BE2C (cell line): Measurements from ENCODE around the gene TMEM240.

Experiments used
- DNase-seq: peaks from one replicate; pipeline ENCODE4 v3.0.0-alpha.2; 2020
- H3K27me3 ChIP-seq: fragments of 250-450 bp; sonication (Bioruptor Pico); 2 replicates; pipeline ENCODE4 v1.5.1; 2020; ENCODE audit warnings: mild to moderate bottlenecking
- H3K36me3 ChIP-seq: fragments of 250-450 bp; sonication (Bioruptor Pico); 2 replicates; pipeline ENCODE4 v1.5.1; 2020; ENCODE audit warnings: mild to moderate bottlenecking
- H3K4me1 ChIP-seq: fragments of 250-450 bp; sonication (Bioruptor Pico); 2 replicates; pipeline ENCODE4 v1.5.1; 2020
- H3K4me3 ChIP-seq: 2 replicates; pipeline ENCODE4 v1.5.1; 2011; ENCODE audit warnings: low read depth, low read length
- H3K9me3 ChIP-seq: fragments of 250-450 bp; sonication (Bioruptor Pico); 2 replicates; pipeline ENCODE4 v1.5.1; 2020
- TF ChIP-seq, protein P1 (sequence below): IDR thresholded peaks from 2 replicates; pipeline ENCODE4 v1.5.1; 2012; ENCODE audit warnings: mild to moderate bottlenecking, low read depth, low read length

Gene TMEM240

DNA sequence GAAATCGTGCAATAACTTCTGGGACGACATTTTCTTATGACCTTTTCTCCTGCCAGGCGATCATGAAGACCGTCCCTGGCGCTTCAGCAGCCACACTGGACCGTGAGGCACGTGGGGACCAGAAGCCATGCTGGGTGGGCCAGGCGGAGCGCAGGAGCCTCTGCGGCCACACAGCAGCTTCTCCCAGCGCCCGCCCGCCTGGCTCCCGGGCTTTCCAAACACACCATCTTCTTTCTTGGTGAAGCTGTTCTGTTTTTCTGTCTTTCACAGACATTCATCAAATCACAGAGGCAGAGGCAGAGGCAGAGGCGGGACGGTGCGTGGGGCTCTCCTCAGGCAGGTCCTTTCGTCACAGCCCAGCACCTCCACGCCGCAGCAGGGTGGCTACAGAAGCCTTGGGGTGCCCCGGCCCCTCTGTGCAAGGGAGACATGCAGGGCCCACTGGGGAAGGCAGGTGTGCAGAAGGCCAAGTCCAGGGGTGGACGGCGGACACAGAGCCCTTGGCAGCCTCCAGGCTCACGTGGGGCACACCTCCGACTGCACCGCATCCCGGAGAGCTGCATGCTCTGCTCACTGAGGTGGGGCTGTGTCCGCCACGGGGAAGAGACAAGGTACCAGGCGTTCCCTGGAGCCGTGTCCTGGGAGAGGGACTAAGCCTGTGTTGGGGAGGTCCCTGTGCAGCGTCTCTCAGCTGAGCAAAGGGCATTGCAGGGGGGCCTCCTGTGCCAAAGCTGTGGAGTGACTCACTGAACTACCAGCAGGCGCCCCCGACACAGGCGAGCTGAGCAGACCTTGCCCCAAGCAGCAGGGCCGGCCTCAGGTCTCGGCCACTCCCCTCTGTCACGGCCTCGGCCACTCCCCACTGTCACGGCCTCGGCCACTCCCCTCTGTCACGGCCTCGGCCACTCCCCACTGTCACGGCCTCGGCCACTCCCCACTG lies 2.6 kb upstream of the TMEM240 start:
- H3K27me3 ChIP-seq: no peaks in the 10 kb centered on the region
- no peaks in the 10 kb centered on the region for H3K9me3 ChIP-seq
- peaks cover 50% of the 10 kb centered on the region for H3K36me3 ChIP-seq
- DNase-seq: peak; percentile 34
- H3K4me1 ChIP-seq: peaks cover 3% of the 10 kb centered on the region; the same call in 1 of the 2 replicates
- H3K4me3 ChIP-seq: no peak overlapping the region
- TF ChIP-seq, protein P1, sequence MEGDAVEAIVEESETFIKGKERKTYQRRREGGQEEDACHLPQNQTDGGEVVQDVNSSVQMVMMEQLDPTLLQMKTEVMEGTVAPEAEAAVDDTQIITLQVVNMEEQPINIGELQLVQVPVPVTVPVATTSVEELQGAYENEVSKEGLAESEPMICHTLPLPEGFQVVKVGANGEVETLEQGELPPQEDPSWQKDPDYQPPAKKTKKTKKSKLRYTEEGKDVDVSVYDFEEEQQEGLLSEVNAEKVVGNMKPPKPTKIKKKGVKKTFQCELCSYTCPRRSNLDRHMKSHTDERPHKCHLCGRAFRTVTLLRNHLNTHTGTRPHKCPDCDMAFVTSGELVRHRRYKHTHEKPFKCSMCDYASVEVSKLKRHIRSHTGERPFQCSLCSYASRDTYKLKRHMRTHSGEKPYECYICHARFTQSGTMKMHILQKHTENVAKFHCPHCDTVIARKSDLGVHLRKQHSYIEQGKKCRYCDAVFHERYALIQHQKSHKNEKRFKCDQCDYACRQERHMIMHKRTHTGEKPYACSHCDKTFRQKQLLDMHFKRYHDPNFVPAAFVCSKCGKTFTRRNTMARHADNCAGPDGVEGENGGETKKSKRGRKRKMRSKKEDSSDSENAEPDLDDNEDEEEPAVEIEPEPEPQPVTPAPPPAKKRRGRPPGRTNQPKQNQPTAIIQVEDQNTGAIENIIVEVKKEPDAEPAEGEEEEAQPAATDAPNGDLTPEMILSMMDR: no peak

DNA sequence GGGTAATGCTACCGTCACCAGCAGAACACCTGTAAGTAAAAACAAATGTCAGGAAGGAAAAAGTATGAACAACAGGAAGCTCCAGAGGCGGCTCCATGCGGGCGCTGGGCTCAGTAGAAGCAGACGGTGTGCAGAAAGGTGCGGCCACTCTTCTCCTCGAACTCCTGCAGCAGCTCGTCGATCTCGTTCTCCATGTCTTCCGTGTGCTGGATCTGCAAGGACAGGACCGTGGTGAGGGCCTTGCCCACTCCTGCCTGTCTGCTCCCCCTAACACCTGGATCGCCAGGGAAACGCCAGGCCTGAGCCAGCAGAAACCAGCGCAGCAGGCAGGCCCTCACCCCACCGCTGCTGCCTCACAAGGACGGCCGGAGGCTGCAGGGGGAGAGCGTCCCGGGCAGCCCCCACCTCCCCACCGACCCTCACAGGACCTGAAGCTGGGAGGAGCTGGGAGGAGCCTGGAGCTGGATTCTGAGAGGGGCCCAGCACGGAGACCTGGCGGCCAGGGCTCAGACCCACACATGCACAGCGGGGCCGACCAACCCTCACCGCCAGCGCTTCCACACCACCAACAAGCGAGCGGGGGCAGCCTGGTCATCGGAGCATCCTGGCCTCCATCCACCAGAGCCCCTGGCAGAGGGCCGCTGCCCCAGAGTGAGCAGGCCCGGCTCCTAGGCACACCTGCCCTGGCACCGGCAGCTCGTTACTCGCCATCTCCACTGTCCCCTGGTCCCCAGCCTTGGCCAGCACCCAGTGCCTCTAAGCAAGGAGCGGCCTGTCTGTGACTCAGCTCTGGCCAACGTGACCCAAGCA lies 1.7 kb upstream of the TMEM240 start:
- Histone ChIP-seq H3K9me3 (no peaks in the 10 kb centered on the region), H3K4me3 (no peak overlapping the region), H3K4me1 (peaks cover 3% of the 10 kb centered on the region; the same call in 1 of the 2 replicates), H3K36me3 (peaks cover 50% of the 10 kb centered on the region), H3K27me3 (no peaks in the 10 kb centered on the region)
- TF ChIP-seq, protein P1: no peak
- DNase-seq: peak; percentile 13

DNA sequence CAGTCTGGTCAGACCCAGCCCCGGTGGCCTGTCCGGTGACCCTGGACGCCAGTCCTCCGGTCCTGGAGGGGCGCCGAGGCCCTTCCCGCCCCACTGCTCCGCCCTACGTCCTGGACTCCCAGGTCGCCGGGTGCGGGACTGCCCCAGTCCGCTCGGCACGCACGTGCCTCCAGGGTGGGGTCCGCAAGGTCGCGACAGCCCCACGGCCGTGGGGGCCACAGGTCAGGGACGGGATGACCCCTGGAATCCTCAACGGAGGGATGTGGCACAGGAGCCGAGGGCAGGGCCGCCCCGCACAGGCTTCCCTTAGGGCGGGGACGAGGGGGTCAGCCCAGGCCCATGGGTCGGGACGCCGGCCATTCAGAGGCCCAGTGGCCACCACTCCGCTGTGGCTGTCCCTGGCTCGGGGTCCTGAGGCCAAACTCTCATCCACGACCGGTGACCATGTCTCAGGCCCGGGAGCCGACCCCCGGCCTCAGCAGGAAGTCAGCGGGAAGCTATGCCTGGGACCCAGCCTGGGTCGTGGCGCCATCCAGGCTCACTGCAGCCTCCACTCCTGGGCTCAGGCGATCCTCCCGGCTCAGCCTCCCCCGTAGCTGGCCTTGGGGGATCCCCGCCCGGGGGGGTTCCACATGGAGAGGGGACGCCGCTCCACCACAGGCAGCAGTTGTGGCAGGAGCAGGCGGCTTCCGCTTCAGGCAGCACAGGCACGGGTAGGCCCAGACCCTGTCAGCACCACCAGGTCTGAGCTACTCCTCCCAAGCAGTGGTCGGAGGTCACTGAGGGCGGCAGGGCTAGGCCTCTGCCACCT lies 599 bp upstream of the TMEM240 start:
- H3K4me1 ChIP-seq: peaks cover 3% of the 10 kb centered on the region; the same call in 1 of the 2 replicates

DNA sequence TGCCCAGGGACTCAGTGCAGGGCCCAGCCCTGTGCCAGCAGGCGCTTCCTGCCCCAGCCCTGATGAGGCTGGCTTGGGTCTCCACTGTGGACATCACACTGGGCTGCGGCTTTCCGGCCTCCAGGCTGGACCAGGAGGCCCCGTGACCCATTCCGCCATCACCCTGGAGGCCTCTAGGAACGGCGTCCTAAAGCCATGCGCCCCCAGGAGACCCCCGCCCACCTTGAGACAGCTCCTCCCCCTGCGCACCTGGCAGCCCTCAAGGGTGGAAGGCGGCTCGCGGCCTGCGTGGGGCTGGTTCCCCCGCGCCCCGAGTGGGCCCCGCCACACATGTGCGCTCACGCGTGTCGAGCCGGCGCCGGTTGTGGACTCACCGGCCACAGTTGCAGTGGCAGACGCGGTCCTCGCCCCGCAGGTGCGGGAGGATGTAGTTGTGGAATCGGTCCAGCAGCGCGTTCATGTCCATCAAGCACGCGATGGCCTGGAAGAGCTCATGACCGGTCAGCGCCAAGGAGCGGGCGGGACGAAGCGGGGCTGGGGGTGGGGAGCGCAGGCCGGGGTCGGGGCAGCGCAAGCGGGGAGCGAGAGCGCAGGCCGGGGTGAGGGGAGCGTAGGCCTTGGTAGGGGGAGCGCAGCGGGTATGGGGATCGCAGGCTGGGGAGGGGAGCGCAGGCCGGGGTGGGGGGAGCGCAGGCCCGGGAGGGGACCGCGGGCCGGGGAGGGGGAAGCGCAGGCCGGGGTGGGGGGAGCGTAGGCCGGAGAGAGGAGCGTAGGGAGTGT lies 924 bp downstream of the TMEM240 start:
- Histone ChIP-seq H3K9me3 (no peaks in the 10 kb centered on the region), H3K4me3 (peak overlapping the region; percentile 41), H3K27me3 (no peaks in the 10 kb centered on the region), H3K36me3 (peaks cover 42% of the 10 kb centered on the region), H3K4me1 (peaks cover 3% of the 10 kb centered on the region; the same call in 1 of the 2 replicates)
- TF ChIP-seq, protein P1: no peak
- no peak for DNase-seq

More for the DNA sequence above, 599 bp upstream of the TMEM240 start:
- DNase-seq: no peak
- Histone ChIP-seq H3K9me3 (no peaks in the 10 kb centered on the region), H3K4me3 (peak overlapping the region; percentile 19), H3K27me3 (no peaks in the 10 kb centered on the region), H3K36me3 (peaks cover 42% of the 10 kb centered on the region)
- TF ChIP-seq, protein P1: no peak

DNA sequence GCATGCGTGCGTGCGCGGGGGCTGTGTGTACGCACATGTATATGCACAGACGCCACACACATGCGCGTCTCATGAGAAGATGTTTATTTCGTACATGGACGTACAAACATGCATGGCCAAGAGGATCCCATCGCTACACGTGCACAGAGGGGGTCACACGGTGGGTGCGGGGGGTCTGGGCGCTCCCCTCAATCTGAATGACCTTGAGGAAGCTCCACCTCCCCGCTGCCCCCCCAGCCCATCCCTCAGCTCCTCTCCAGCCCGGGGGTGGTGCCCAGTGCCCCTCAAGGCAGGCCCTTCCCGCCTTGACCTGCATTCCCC lies 1.5 kb downstream of the TMEM240 start:
- no peaks in the 10 kb centered on the region for H3K27me3 ChIP-seq
- H3K36me3 ChIP-seq: peaks cover 40% of the 10 kb centered on the region
- no peak overlapping the region for H3K4me3 ChIP-seq
- TF ChIP-seq, protein P1: no peak
- no peaks in the 10 kb centered on the region for H3K9me3 ChIP-seq
- H3K4me1 ChIP-seq: peaks cover 3% of the 10 kb centered on the region; the same call in 1 of the 2 replicates
- DNase-seq: no peak
